HepG2 (cell line): ENCODE measurements around the gene PSMC5. TPM values are rescaled to one million over a fixed set of nuclear protein-coding genes. Genes with fewer than 3 reads are reported as not detected.

Source experiments
- ATF6 ChIP-seq: sonication (generic); formaldehyde crosslinking; conservative IDR thresholded peaks from 2 replicates; pipeline ENCODE4 v1.4.0; 2020; ENCODE audit warnings: missing genetic modification reagents
- CCAR2 ChIP-seq: fragments of 200-400 bp; formaldehyde crosslinking; optimal IDR thresholded peaks from 2 replicates; pipeline ENCODE3; 2018; ENCODE audit warnings: low read depth, mild to moderate bottlenecking, low read length, moderate library complexity
- DPF2 ChIP-seq: sonication (generic); formaldehyde crosslinking; IDR thresholded peaks from 2 replicates; pipeline ENCODE4 v1.4.0; 2020; ENCODE audit warnings: mild to moderate bottlenecking, low read depth, missing genetic modification reagents, borderline replicate concordance
- E2F5 ChIP-seq: sonication (generic); formaldehyde crosslinking; conservative IDR thresholded peaks from 2 replicates; pipeline ENCODE4 v1.4.0; 2020; ENCODE audit warnings: missing genetic modification reagents
- GPN1 ChIP-seq: sonication (generic); formaldehyde crosslinking; IDR thresholded peaks from 2 replicates; pipeline ENCODE4 v1.5.1; 2020; ENCODE audit warnings: missing genetic modification reagents, borderline replicate concordance
- HNF4G ChIP-seq, 2 experiments: sonication (generic) in 1 of 2; formaldehyde crosslinking in 1 of 2; IDR thresholded peaks; 2 replicates each; pipeline versions ENCODE4 v1.4.0 to v1.6.1; 2011 to 2020; ENCODE audit warnings: borderline replicate concordance in 2 of 2, low read depth in 2 of 2, mild to moderate bottlenecking in 2 of 2, low read length in 1 of 2, missing genetic modification reagents in 1 of 2, moderate library complexity in 1 of 2
- HOXA9 ChIP-seq: sonication (generic); formaldehyde crosslinking; IDR thresholded peaks from 2 replicates; pipeline ENCODE4 v1.8.1; 2022; ENCODE audit warnings: missing genetic modification reagents, mild to moderate bottlenecking, moderate library complexity, borderline replicate concordance
- KLF15 ChIP-seq: sonication (generic); formaldehyde crosslinking; IDR thresholded peaks from 2 replicates; pipeline ENCODE4 v1.8.1; 2023; ENCODE audit warnings: borderline replicate concordance, mild to moderate bottlenecking, inconsistent platforms, missing genetic modification reagents, mixed read lengths
- KLF6 ChIP-seq: IDR thresholded peaks from 2 replicates; pipeline ENCODE4 v1.8.0; 2016; ENCODE audit warnings: missing biosample characterization, missing genetic modification reagents
- MIXL1 ChIP-seq: IDR thresholded peaks from 2 replicates; pipeline ENCODE4 v1.6.1; 2016
- NCOA2 ChIP-seq: sonication (generic); formaldehyde crosslinking; IDR thresholded peaks from 2 replicates; pipeline ENCODE4 v1.8.0; 2022; ENCODE audit warnings: inconsistent platforms
- NFKBIZ ChIP-seq: IDR thresholded peaks from 2 replicates; pipeline ENCODE4 v1.6.1; 2018; ENCODE audit warnings: missing genetic modification reagents, missing compliant biosample characterization
- RFXAP ChIP-seq: sonication (generic); formaldehyde crosslinking; IDR thresholded peaks from 2 replicates; pipeline ENCODE4 v1.4.0; 2020; ENCODE audit warnings: missing genetic modification reagents, borderline replicate concordance
- SOX13 ChIP-seq, 3 experiments: fragments of 450-650 bp in 1 of 3; sonication (generic) in 1 of 3; formaldehyde crosslinking in 1 of 3; IDR thresholded peaks in 2 of 3; conservative IDR thresholded peaks in 1 of 3; 2 replicates each; pipeline versions ENCODE4 v1.5.0 to v1.6.1; 2016 to 2020; ENCODE audit warnings: antibody characterized with exemption in 1 of 3, mild to moderate bottlenecking in 1 of 3, missing compliant biosample characterization in 1 of 3, missing genetic modification reagents in 1 of 3, moderate library complexity in 1 of 3
- SSRP1 ChIP-seq: IDR thresholded peaks from 2 replicates; pipeline ENCODE4 v1.6.1; 2016; ENCODE audit warnings: control low read depth
- TBP ChIP-seq: sonication (generic); formaldehyde crosslinking; IDR thresholded peaks from 2 replicates; pipeline ENCODE4 v1.5.0; 2020; ENCODE audit warnings: missing genetic modification reagents
- TCF7 ChIP-seq: sonication (generic); IDR thresholded peaks from 2 replicates; pipeline ENCODE4 v1.6.1; 2016; ENCODE audit warnings: antibody characterized with exemption, low read depth
- ZC3H4 ChIP-seq: sonication (generic); formaldehyde crosslinking; IDR thresholded peaks from 2 replicates; pipeline ENCODE4 v1.4.0; 2020; ENCODE audit warnings: missing genetic modification reagents, borderline replicate concordance
- ZEB1 ChIP-seq: IDR thresholded peaks from 2 replicates; pipeline ENCODE4 v1.6.1; 2012; ENCODE audit warnings: mild to moderate bottlenecking, low read depth, inconsistent platforms; ENCODE audit not compliant: insufficient replicate concordance
- ZGPAT ChIP-seq: IDR thresholded peaks from 2 replicates; pipeline ENCODE4 v1.6.1; 2016; ENCODE audit warnings: mild to moderate bottlenecking
- ZKSCAN5 ChIP-seq: sonication (generic); formaldehyde crosslinking; IDR thresholded peaks from 2 replicates; pipeline ENCODE4 v1.5.1; 2020; ENCODE audit warnings: mild to moderate bottlenecking, missing genetic modification reagents
- ZNF232 ChIP-seq: sonication (generic); formaldehyde crosslinking; IDR thresholded peaks from 2 replicates; pipeline ENCODE4 v1.4.0; 2020; ENCODE audit warnings: missing genetic modification reagents, borderline replicate concordance
- ZNF282 ChIP-seq: fragments of 450-650 bp; IDR thresholded peaks from 2 replicates; pipeline ENCODE4 v1.6.1; 2018; ENCODE audit not compliant: partially characterized antibody
- ZNF460 ChIP-seq: sonication (generic); formaldehyde crosslinking; IDR thresholded peaks from 2 replicates; pipeline ENCODE4 v1.5.1; 2020; ENCODE audit warnings: missing genetic modification reagents, mild to moderate bottlenecking, borderline replicate concordance
- ZNF543 ChIP-seq: sonication (generic); formaldehyde crosslinking; IDR thresholded peaks from 2 replicates; pipeline ENCODE4 v1.4.0; 2020; ENCODE audit warnings: mild to moderate bottlenecking, missing genetic modification reagents
- ZNF576 ChIP-seq: sonication (generic); formaldehyde crosslinking; IDR thresholded peaks from 2 replicates; pipeline ENCODE4 v1.4.0; 2020; ENCODE audit warnings: mild to moderate bottlenecking, missing genetic modification reagents
- ZNF772 ChIP-seq: sonication (generic); formaldehyde crosslinking; IDR thresholded peaks from 2 replicates; pipeline ENCODE4 v1.5.0; 2020; ENCODE audit warnings: mild to moderate bottlenecking, missing genetic modification reagents
- polyA plus RNA-seq, 8 experiments: library from polyadenylated mRNA; depleted of rRNA in 3 of 8; stranded (reverse) in 7 of 8; unstranded in 1 of 8; fragments of >200 nt; fragmentation: Illumina TruSeq in 4 of 8; extraction: Trizol in 4 of 8; gene quantifications; 2 replicates each; pipeline versions ENCODE4 v1.2.1 to v1.2.3, GENCODE V29; 2011 to 2016; ENCODE audit warnings: low read depth in 4 of 8, missing spikeins in 1 of 8, mixed read lengths in 1 of 8; ENCODE audit not compliant: insufficient read depth in 1 of 8
- total RNA-seq, 5 experiments: library from RNA; depleted of rRNA; stranded (reverse); fragments of >200 nt; fragmentation: Illumina TruSeq; extraction: Trizol; gene quantifications; 2 replicates each; pipeline ENCODE4 v1.2.3, GENCODE V29; 2016; ENCODE audit warnings: low read depth in 1 of 5

Gene PSMC5
- total and polyA plus RNA-seq, 2 of the 13 experiments (the other 11 are each of a cell fraction or from before 2014, with no cell fraction given): 35.3 to 128 TPM

GRCh38 chr17:63854709-63855108 is 27.5 kb downstream of the PSMC5 start (continued):
- TF ChIP-seq HNF4G (IDR thresholded peaks at IDR 0.05; ENCODE audit: borderline replicate concordance, low read depth, low read length): peak; percentile 43; the same call in 1 of the 2 replicates
- TF ChIP-seq HNF4G (CRISPR knock-in tag; IDR thresholded peaks at IDR 0.05; ENCODE audit: borderline replicate concordance, low read depth): no peak; the same call in 1 of the 2 replicates
- no peak for TF ChIP-seq ZNF543 (CRISPR knock-in tag)
- TF ChIP-seq ATF6 (CRISPR knock-in tag): 0 out of 2 replicates have a peak, but pooled peaks have one; percentile 57
- no peak for TF ChIP-seq TBP (CRISPR knock-in tag)
- peak; percentile 51; the same call in 1 of the 2 replicates for TF ChIP-seq MIXL1 (CRISPR knock-in tag)
- TF ChIP-seq NFKBIZ (CRISPR knock-in tag): no peak
- no peak for TF ChIP-seq HOXA9 (CRISPR knock-in tag)
- TF ChIP-seq TCF7: peak; percentile 32; the same call in 1 of the 2 replicates
- peak; percentile 98 for TF ChIP-seq ZEB1
- TF ChIP-seq KLF15 (CRISPR knock-in tag): no peak
- no peak for TF ChIP-seq ZC3H4
- TF ChIP-seq KLF6 (CRISPR knock-in tag): no peak
- 0 out of 2 replicates have a peak, but pooled peaks have one; percentile 16 for TF ChIP-seq ZGPAT (CRISPR knock-in tag)
- TF ChIP-seq ZNF772 (CRISPR knock-in tag): 0 out of 2 replicates have a peak, but pooled peaks have one; percentile 41
- TF ChIP-seq CCAR2: no peak
- peak; percentile 71; the same call in 1 of the 2 replicates for TF ChIP-seq DPF2 (CRISPR knock-in tag)
- TF ChIP-seq ZNF282: no peak
- no peak for TF ChIP-seq ZNF576 (CRISPR knock-in tag)
- TF ChIP-seq E2F5 (CRISPR knock-in tag): no peak
- TF ChIP-seq GPN1 (CRISPR knock-in tag): no peak
- peak; percentile 47; the same call in 1 of the 2 replicates for TF ChIP-seq NCOA2 (CRISPR knock-in tag)
- no peak for TF ChIP-seq ZKSCAN5 (CRISPR knock-in tag)
- 0 out of 2 replicates have a peak, but pooled peaks have one; percentile 35 for TF ChIP-seq RFXAP (CRISPR knock-in tag)
- TF ChIP-seq ZNF460: no peak
- no peak for TF ChIP-seq ZNF232 (CRISPR knock-in tag)
- TF ChIP-seq SSRP1 (CRISPR knock-in tag): no peak
- no peak for TF ChIP-seq SOX13 (IDR thresholded peaks at IDR 0.05)
- TF ChIP-seq SOX13 (CRISPR knock-in tag; conservative IDR thresholded peaks at IDR 0.05 in 1 of 2, IDR thresholded peaks at IDR 0.05 in 1 of 2): 0 out of 4 replicates have a peak, but pooled peaks of 1 of the 2 experiments have one; percentile 34
